ENCODE data around the gene ASB6.

DNA sequence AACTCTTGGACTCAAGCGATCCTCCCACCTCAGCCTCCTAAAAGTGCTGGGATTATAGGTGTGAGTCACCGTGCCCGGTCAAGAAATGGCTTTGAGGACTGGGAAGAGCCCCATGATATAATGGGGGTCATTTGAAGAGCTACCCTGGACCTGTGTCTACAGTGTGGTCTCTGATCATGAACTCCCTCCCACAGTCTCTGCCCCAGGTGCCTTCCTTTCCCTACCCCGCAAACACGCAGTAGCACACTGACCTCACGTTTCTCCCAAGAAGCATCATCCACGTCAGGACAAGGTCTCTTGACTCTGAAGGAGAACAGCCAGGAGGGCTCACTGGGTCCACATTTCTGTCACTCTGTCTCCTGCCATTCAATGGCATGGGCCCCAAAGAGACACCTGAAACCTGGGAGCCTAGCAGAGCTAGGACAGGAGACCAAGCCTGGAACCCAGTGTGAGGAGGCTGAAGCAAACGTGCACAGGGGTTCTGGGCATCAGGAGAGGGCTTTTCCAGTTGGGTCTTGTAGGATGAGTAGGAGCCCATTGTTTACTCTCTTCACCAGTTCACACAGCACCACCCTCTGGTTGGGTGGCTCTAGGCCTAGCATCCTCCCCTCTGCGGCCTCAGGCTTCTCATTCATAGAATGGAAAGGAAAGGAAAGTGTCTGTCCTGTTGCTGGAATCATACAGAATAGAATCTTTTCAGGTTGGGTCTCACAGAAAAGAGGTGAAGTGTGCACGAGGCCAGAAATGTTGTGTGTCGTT is 46.5 kb upstream of the ASB6 start:
- TF ChIP-seq, protein P1, sequence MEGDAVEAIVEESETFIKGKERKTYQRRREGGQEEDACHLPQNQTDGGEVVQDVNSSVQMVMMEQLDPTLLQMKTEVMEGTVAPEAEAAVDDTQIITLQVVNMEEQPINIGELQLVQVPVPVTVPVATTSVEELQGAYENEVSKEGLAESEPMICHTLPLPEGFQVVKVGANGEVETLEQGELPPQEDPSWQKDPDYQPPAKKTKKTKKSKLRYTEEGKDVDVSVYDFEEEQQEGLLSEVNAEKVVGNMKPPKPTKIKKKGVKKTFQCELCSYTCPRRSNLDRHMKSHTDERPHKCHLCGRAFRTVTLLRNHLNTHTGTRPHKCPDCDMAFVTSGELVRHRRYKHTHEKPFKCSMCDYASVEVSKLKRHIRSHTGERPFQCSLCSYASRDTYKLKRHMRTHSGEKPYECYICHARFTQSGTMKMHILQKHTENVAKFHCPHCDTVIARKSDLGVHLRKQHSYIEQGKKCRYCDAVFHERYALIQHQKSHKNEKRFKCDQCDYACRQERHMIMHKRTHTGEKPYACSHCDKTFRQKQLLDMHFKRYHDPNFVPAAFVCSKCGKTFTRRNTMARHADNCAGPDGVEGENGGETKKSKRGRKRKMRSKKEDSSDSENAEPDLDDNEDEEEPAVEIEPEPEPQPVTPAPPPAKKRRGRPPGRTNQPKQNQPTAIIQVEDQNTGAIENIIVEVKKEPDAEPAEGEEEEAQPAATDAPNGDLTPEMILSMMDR (conservative IDR thresholded peaks at IDR 0.05; ENCODE audit: low read length) = no peak
- TF ChIP-seq EZH2phosphoT487 (IDR thresholded peaks at IDR 0.05; ENCODE audit: borderline replicate concordance) = no peak

All from Loucy (cell line).